Measurements from ENCODE around the gene DTYMK. TPM values are rescaled to one million over a fixed set of nuclear protein-coding genes. Genes with fewer than 3 reads are reported as not detected.

Gene DTYMK
- total and polyA plus RNA-seq, 2 of the 4 experiments (the other 2 are of a cell fraction), result 31.7 to 50.1 TPM

DNA sequence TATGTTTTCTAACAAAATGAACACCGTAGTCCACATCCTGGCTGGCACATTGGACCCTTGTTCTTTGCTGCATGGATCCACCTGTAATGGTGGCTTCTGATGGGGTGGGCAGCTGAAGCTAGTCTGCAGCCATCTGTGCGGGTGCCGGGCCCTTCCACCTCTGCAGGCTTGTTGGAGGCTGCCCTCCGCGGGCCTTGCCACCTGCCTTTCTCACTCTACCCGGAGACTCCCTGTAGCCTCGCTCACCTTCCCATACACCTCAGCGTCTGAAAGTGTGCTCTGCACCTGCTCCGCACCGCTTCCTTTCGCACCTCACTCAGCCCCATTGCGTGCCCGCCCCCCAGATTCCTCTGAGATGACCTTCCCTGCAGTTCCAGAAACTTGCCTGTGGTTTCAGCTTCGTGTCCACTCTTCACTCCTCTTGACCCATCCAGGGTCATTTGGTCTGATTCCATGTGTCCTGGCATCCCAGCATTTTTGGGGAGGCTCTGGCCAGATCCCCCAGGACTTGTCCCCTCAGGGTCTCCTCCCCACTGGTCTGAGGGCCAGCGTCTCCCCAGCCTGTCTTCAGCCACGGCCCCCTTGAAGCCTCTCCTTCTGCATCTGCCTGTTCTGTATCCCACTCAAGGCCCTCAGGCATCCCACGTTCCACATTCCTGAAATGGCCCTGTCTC lies 31.0 kb downstream of the DTYMK start:
- no peak overlapping the region for H2BK120ac ChIP-seq (ENCODE audit: low read depth, low read length)
- WGBS, 2 experiments (ENCODE audit: extremely low coverage in 2 of 2, insufficient read length in 1 of 2), result 92% methylated on average over 13 of the region's 17 CpGs; no CpG with 5 or more reads in 1 of the 2 experiments
- dilution Hi-C loops (cut with HindIII; ENCODE audit: low sequenced_read_pairs, unreplicated experiment), result no loop called here
- no peak overlapping the region for H4K8ac ChIP-seq (ENCODE audit: low read depth in 2 of 2, low read length in 2 of 2)
- H2BK20ac ChIP-seq (ENCODE audit: low read depth, low read length), result no peak overlapping the region
- ATAC-seq (ENCODE audit: low read depth), result no peak
- H3K4ac ChIP-seq (ENCODE audit: low read depth, low read length), result no peak overlapping the region
- intact Hi-C loops (cut with micrococcal nuclease), result loop anchor here (5.0 kb wide), 1 partner anchor 298 kb away; the partner anchor contains the start of gene FARP2
- H3K23ac ChIP-seq (ENCODE audit: low read depth, low read length), result no peak overlapping the region
- no peak overlapping the region for H4K5ac ChIP-seq (ENCODE audit: low read depth, low read length)
- no peak overlapping the region for H2BK15ac ChIP-seq (ENCODE audit: low read depth, low read length)
- no TSS peak for BruUV-seq (replicated peaks)
- DNase-seq, result no peak
- TF ChIP-seq, protein P1, sequence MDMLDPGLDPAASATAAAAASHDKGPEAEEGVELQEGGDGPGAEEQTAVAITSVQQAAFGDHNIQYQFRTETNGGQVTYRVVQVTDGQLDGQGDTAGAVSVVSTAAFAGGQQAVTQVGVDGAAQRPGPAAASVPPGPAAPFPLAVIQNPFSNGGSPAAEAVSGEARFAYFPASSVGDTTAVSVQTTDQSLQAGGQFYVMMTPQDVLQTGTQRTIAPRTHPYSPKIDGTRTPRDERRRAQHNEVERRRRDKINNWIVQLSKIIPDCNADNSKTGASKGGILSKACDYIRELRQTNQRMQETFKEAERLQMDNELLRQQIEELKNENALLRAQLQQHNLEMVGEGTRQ (IDR thresholded peaks at IDR 0.05; ENCODE audit: low read depth, low read length), result no peak
- TF ChIP-seq CEBPB (IDR thresholded peaks at IDR 0.05; ENCODE audit: low read depth, low read length), result no peak
- TF ChIP-seq, protein P2, sequence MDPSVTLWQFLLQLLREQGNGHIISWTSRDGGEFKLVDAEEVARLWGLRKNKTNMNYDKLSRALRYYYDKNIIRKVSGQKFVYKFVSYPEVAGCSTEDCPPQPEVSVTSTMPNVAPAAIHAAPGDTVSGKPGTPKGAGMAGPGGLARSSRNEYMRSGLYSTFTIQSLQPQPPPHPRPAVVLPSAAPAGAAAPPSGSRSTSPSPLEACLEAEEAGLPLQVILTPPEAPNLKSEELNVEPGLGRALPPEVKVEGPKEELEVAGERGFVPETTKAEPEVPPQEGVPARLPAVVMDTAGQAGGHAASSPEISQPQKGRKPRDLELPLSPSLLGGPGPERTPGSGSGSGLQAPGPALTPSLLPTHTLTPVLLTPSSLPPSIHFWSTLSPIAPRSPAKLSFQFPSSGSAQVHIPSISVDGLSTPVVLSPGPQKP (IDR thresholded peaks at IDR 0.05; ENCODE audit: borderline replicate concordance, low read depth, low read length), result no peak
- no peak for TF ChIP-seq BHLHE40 (IDR thresholded peaks at IDR 0.05; ENCODE audit: low read depth, low read length)
- no peak for TF ChIP-seq RAD21 (IDR thresholded peaks at IDR 0.05; ENCODE audit: low read length)
- TF ChIP-seq POLR2A (IDR thresholded peaks at IDR 0.05; ENCODE audit: low read depth, low read length), result no peak
- no peak for TF ChIP-seq MAZ (IDR thresholded peaks at IDR 0.05; ENCODE audit: borderline replicate concordance, low read depth, low read length)
- TF ChIP-seq MAFK (IDR thresholded peaks at IDR 0.05; ENCODE audit: low read depth, low read length), result no peak
- no peak for TF ChIP-seq CHD1 (IDR thresholded peaks at IDR 0.05; ENCODE audit: low read depth, low read length)
- no peak for TF ChIP-seq RCOR1 (IDR thresholded peaks at IDR 0.05; ENCODE audit: insufficient replicate concordance, low read length)
- TF ChIP-seq RFX5 (IDR thresholded peaks at IDR 0.05; ENCODE audit: low read depth, low read length), result no peak
- no peak for TF ChIP-seq NFE2L2 (IDR thresholded peaks at IDR 0.05; ENCODE audit: low read depth, low read length)
- TF ChIP-seq, protein P3, sequence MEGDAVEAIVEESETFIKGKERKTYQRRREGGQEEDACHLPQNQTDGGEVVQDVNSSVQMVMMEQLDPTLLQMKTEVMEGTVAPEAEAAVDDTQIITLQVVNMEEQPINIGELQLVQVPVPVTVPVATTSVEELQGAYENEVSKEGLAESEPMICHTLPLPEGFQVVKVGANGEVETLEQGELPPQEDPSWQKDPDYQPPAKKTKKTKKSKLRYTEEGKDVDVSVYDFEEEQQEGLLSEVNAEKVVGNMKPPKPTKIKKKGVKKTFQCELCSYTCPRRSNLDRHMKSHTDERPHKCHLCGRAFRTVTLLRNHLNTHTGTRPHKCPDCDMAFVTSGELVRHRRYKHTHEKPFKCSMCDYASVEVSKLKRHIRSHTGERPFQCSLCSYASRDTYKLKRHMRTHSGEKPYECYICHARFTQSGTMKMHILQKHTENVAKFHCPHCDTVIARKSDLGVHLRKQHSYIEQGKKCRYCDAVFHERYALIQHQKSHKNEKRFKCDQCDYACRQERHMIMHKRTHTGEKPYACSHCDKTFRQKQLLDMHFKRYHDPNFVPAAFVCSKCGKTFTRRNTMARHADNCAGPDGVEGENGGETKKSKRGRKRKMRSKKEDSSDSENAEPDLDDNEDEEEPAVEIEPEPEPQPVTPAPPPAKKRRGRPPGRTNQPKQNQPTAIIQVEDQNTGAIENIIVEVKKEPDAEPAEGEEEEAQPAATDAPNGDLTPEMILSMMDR (conservative IDR thresholded peaks at IDR 0.05; ENCODE audit: low read depth, low read length), result no peak
- H2BK5ac ChIP-seq (ENCODE audit: low read depth, low read length, poor library complexity, severe bottlenecking), result no peak overlapping the region
- no peak overlapping the region for H2AK5ac ChIP-seq (ENCODE audit: low read depth, low read length)
- H3K9me1 ChIP-seq (ENCODE audit: insufficient read depth, low read length), result 0 out of 2 replicates have a peak, but pooled peaks cover 2% of the 10 kb centered on the region
- no peak overlapping the region for H2AFZ ChIP-seq (replicated peaks; ENCODE audit: low read length, poor library complexity)
- H2AK9ac ChIP-seq (replicated peaks; ENCODE audit: low read depth, low read length, poor library complexity), result no peak overlapping the region
- H3K4me2 ChIP-seq (ENCODE audit: low read depth, low read length), result no peak overlapping the region
- no peak overlapping the region for H3K56ac ChIP-seq (ENCODE audit: extremely low read depth, insufficient read depth, low read length)
- H3K18ac ChIP-seq (ENCODE audit: low read depth, low read length), result no peak overlapping the region
- in situ Hi-C loops (cut with MboI; ENCODE audit: low sequenced_read_pairs), result loop anchor here (25.0 kb wide), 1 partner anchor 793 kb away; the partner anchor contains the start of gene AGXT
- no peak overlapping the region for H3K14ac ChIP-seq (replicated peaks; ENCODE audit: low read depth, low read length)
- no peak overlapping the region for H4K91ac ChIP-seq (ENCODE audit: insufficient read depth, low read depth, low read length)
- H3K36me3 ChIP-seq (ENCODE audit: control insufficient read depth, insufficient read depth, low read length), result peaks cover 61% of the 10 kb centered on the region
- peaks cover 16 to 25% of the 10 kb centered on the region in 2 experiments; a peak in 3 of 4 replicates for H3K79me1 ChIP-seq (ENCODE audit: low read depth in 1 of 2, low read length in 2 of 2)
- CTCF ChIA-PET, result no interaction called here
- no peak overlapping the region for H3K4me3 ChIP-seq (ENCODE audit: insufficient read depth, low read depth, low read length)
- H3K4me1 ChIP-seq (ENCODE audit: control insufficient read depth, insufficient read depth, low read length), result no peaks in the 10 kb centered on the region
- H3K9me3 ChIP-seq (ENCODE audit: control insufficient read depth, insufficient read depth, low read length), result no peaks in the 10 kb centered on the region
- H3K27ac ChIP-seq (ENCODE audit: insufficient read depth, low read length), result no peak overlapping the region
- no peak overlapping the region for H3K9ac ChIP-seq (ENCODE audit: low read depth, low read length)
- no peaks in the 10 kb centered on the region for H3K27me3 ChIP-seq (ENCODE audit: control insufficient read depth, insufficient read depth, low read length)
- peaks cover 12% of the 10 kb centered on the region for H4K20me1 ChIP-seq (ENCODE audit: insufficient read depth, low read length)
- POLR2A ChIA-PET (ENCODE audit: unreplicated experiment), result interaction anchor here (0.6 kb wide), 1 partner anchor 66 kb away, joined by 4 read pairs; no protein-coding TSS in a partner anchor
